ENCODE results near the gene CRTC1. TPM values are rescaled to one million over a fixed set of nuclear protein-coding genes. Genes with fewer than 3 reads are reported as not detected.

The CRTC1 gene
- total and polyA plus RNA-seq, 7 donors, result 4.5 to 12.5 (median 8.1) TPM

- Histone ChIP-seq H3K4me1 (no peaks in the 10 kb centered on the region), H3K9me3 (no peaks in the 10 kb centered on the region), H3K27ac (no peak overlapping the region), H3K27me3 (ENCODE audit: insufficient read depth in 3 of 3, low read length in 2 of 3) (no peaks in the 10 kb centered on the region), H3K4me3 (no peak overlapping the region), H3K36me3 (ENCODE audit: insufficient read depth in 1 of 2, low read depth in 1 of 2) (no peaks in the 10 kb centered on the region)
- DNase-seq, result no peak
- WGBS, 3 donors, result 76 to 88% (median 82%) methylated on average over 8 of the region's 8 CpGs
- intact Hi-C loops (cut with DNase I), result no loop called here
- no peak for ATAC-seq
- no peak for TF ChIP-seq CTCF (IDR thresholded peaks at IDR 0.05)
These were observed 92.8 kb downstream of the CRTC1 start for GRCh38 chr19:18776288-18776594.

GRCh38 chr19:18776736-18777135 is 93.3 kb downstream of the CRTC1 start:
- Histone ChIP-seq H3K27ac (no peak overlapping the region), H3K9me3 (no peaks in the 10 kb centered on the region), H3K36me3 (ENCODE audit: insufficient read depth in 1 of 2, low read depth in 1 of 2) (no peaks in the 10 kb centered on the region), H3K27me3 (ENCODE audit: insufficient read depth in 3 of 3, low read length in 2 of 3) (no peaks in the 10 kb centered on the region), H3K4me3 (no peak overlapping the region), H3K4me1 (no peaks in the 10 kb centered on the region)
- ATAC-seq, result no peak
- TF ChIP-seq CTCF (IDR thresholded peaks at IDR 0.05), result no peak
- WGBS, 3 donors, result 65 to 80% (median 69%) methylated on average over 12 of the region's 12 CpGs
- intact Hi-C loops (cut with DNase I), result no loop called here
- DNase-seq, result peak in 1 of 2 donors; percentile 47

GRCh38 chr19:18777301-18778075 is 94.0 kb downstream of the CRTC1 start:
- Histone ChIP-seq H3K4me3 (no peak overlapping the region), H3K27me3 (ENCODE audit: insufficient read depth in 3 of 3, low read length in 2 of 3) (no peaks in the 10 kb centered on the region), H3K27ac (no peak overlapping the region), H3K9me3 (no peaks in the 10 kb centered on the region), H3K36me3 (ENCODE audit: insufficient read depth in 1 of 2, low read depth in 1 of 2) (no peaks in the 10 kb centered on the region), H3K4me1 (no peaks in the 10 kb centered on the region)
- intact Hi-C loops (cut with DNase I), result no loop called here
- WGBS, 3 donors, result 71 to 86% (median 71%) methylated on average over 51 to 71 of the region's 71 CpGs
- TF ChIP-seq CTCF (IDR thresholded peaks at IDR 0.05), result no peak
- ATAC-seq, result no peak
- DNase-seq, result peak in 1 of 2 donors; percentile 51

GRCh38 chr19:18778076-18778389 is 94.6 kb downstream of the CRTC1 start:
- intact Hi-C loops (cut with DNase I), result no loop called here
- Histone ChIP-seq H3K27ac (no peak overlapping the region), H3K9me3 (no peaks in the 10 kb centered on the region), H3K36me3 (ENCODE audit: insufficient read depth in 1 of 2, low read depth in 1 of 2) (no peaks in the 10 kb centered on the region), H3K27me3 (ENCODE audit: insufficient read depth in 3 of 3, low read length in 2 of 3) (no peaks in the 10 kb centered on the region), H3K4me3 (no peak overlapping the region), H3K4me1 (no peaks in the 10 kb centered on the region)
- DNase-seq (no peak), ATAC-seq (no peak)
- no peak for TF ChIP-seq CTCF (IDR thresholded peaks at IDR 0.05)
- 60 to 80% (median 67%) methylated on average over 11 of the region's 11 CpGs for WGBS, 3 donors

Data from psoas muscle (tissue), 8 donors.